Activated CD8-positive, alpha-beta memory T cell treated with anti-CD3 and anti-CD28 coated beads, Interleukin-2, amount 50 U/mL, for 24 hours (primary cell): ENCODE measurements around the gene ACTN2.
A peak's percentile ranks its signal among the peaks of the same experiment; 100 is the strongest.
"Not testable (repeated sequence)": the region's sequence is repeated elsewhere in the genome, so short reads cannot be mapped to it uniquely, and the experiment has no call there.

Experiments used
- DNase-seq: peaks from one replicate; pipeline ENCODE4 v3.0.0-alpha.2; 2020; ENCODE audit errors: extremely low read depth

ACTN2 gene

GRCh38 chr1:236685917-236686814 lies at the start of gene ACTN2:
Gene ACTN2, plus strand, starts transcription at chr1:236686499. Its CDS starts 175 bp downstream, at chr1:236686674.
- peak; percentile 5 for DNase-seq

- DNase-seq = no peak
These were observed 47.4 kb upstream of the ACTN2 start for GRCh38 chr1:236638945-236639344.

- no peak for DNase-seq
These were observed 46.6 kb upstream of the ACTN2 start for GRCh38 chr1:236639686-236640085.

- no peak for DNase-seq
These were observed 43.5 kb upstream of the ACTN2 start for GRCh38 chr1:236642763-236643162.

- no peak for DNase-seq
These were observed 41.2 kb upstream of the ACTN2 start for GRCh38 chr1:236645016-236645680.

- DNase-seq = no peak
These were observed 31.8 kb upstream of the ACTN2 start for GRCh38 chr1:236654511-236654910.

GRCh38 chr1:236654957-236655356 lies 31.3 kb upstream of the ACTN2 start:
- no peak for DNase-seq

GRCh38 chr1:236657398-236657797 lies 28.9 kb upstream of the ACTN2 start:
- no peak for DNase-seq

- no peak for DNase-seq
These were observed 26.3 kb upstream of the ACTN2 start for GRCh38 chr1:236659792-236660587.

GRCh38 chr1:236663934-236664333 lies 22.4 kb upstream of the ACTN2 start:
- DNase-seq = no peak

GRCh38 chr1:236668909-236669308 lies 17.4 kb upstream of the ACTN2 start:
- not testable (repeated sequence) for DNase-seq

- DNase-seq = no peak
These were observed 16.2 kb upstream of the ACTN2 start for GRCh38 chr1:236670060-236670459.

GRCh38 chr1:236673289-236673919 lies 12.9 kb upstream of the ACTN2 start:
- no peak for DNase-seq

- no peak for DNase-seq
These were observed 8.6 kb upstream of the ACTN2 start for GRCh38 chr1:236677641-236678235.

GRCh38 chr1:236681219-236681618 lies 5.1 kb upstream of the ACTN2 start:
- DNase-seq = no peak

- no peak for DNase-seq
These were observed 938 bp upstream of the ACTN2 start for GRCh38 chr1:236685205-236685916.

- no peak for DNase-seq
These were observed 489 bp downstream of the ACTN2 start for GRCh38 chr1:236686815-236687160.

GRCh38 chr1:236687273-236687672 lies 974 bp downstream of the ACTN2 start:
- no peak for DNase-seq

GRCh38 chr1:236688705-236689104 lies 2.4 kb downstream of the ACTN2 start:
- DNase-seq = no peak

GRCh38 chr1:236689713-236690569 lies 3.6 kb downstream of the ACTN2 start:
- DNase-seq = no peak
